IPS DF 4.7 (cell line): ENCODE measurements around the gene ZNF800.
A peak's percentile ranks its signal among the peaks of the same experiment; 100 is the strongest.

Experiments
- DNase-seq: peaks from one replicate; pipeline ENCODE4 v3.0.0-alpha.2; 2013; ENCODE audit warnings: low spot score; ENCODE audit errors: extremely low read depth

The ZNF800 gene

DNA sequence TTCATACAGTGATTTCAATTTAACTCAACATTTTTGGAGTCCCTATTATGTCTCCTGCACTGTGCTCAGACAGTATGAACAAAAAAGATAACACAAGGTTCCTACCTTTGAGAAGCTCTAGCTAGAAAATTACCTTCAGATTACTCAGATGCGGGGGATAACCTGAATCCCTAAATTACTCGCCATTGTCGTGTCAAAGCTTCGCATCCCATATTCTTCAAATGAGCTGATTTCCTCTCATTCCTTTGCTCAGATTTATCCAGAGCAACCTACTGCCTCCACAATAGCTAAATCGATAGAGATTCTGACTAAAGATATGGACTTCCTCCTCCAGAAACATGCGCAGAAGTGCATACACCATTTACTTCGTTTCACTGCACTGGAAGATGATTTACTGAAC lies 42.6 kb downstream of the ZNF800 start:
- no peak for DNase-seq

DNA sequence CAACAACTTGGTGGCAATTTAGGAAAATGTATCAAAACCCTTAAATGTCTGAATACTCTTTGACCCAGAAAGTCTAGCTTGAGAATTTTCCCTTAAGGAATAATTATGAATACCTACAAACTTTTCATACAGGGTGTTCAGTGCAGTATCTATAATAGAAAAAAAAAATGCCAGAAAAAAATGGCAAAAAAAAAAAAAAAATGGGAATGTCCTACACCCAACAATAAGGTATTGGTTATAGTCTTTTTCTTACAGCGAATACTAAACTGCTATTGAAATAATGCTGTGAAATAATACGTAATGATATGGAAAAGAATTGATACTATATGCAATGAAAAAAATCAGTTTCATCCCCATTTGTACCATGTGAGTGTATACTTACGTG lies 44.3 kb downstream of the ZNF800 start:
- no peak for DNase-seq

DNA sequence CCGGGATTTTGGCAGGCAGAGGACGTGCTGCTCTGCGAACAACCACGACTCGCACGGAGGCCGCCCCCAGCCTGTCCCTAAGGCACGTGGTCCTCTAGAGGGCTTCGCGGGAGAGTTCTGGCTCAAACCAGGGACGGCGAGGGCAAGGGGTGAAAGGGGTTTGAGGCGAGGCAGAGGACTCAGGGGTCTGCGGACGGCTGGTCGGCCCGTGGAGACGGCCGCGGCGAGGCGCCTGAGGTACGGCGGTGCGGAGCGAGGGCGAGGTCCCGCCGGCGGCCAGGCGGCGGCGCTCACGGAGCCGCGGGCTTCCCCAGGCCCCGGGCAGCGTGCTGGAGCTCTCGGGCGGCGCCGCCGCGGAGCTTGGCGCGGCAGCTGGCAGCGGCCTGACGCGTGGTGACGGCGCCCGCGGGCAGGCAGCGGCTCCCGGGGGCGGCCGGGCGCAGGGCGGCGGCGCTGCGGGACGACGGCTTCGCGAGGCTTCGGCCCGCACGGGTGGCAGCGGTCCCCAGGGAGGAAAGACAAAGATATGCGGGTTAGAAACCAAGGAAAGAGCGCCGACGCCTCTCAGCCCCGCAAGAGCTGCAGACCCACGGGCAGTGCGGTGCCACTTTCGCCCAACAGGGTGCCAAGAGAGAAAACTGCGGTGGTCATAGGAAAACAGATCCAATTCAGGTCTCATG lies 44.8 kb downstream of the ZNF800 start:
- peak; percentile 19 for DNase-seq

DNA sequence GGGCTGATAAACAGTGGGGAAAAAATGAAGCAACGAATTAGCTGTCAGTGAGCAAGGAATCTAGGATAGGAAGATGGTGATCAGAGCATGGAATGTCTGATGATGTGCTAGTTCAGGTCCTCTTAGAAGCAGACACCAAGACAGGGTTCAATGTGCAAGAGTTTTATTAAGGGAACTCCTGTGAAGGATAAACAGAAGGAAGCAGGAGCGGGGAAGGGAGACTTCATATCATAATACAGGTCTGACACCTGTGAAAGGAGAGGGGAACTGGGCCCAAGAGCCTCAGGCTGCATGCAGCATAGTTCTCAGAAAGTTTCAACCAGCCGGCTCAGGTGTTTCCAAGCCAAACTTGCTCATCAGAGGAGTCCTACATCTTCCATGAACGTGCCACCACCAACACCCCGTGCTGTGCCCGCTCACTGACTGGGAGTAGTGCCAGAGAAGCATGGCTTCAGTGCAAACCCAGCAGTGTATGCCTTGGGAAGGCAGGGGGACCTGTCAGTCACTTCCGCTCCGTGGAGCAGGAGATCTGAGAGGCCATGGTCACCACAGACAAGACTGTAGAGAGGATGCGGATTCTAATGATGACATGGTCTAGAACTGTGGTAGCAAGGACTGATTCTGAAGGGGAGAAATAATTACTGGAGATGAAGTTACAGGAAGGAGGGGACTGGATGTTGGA lies 45.8 kb downstream of the ZNF800 start:
- DNase-seq, result no peak

DNA sequence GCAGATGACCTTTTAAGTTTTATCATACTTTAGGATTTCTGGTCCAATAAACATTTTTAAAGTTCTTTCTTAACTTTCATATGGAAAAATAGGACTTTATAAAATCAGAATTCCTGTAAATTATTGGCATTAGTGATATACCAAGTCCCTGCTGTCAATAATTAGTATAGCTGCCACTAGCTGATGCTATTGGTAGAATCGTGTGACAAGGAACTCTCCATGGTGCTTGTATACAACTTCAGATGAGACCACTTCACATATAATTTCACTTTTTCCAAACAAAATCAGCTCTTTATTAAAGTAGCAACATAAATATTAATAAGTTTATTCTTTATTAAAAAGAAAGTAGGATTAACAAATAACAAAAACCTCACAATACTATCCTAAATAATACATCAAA lies 49.9 kb downstream of the ZNF800 start:
- no peak for DNase-seq

DNA sequence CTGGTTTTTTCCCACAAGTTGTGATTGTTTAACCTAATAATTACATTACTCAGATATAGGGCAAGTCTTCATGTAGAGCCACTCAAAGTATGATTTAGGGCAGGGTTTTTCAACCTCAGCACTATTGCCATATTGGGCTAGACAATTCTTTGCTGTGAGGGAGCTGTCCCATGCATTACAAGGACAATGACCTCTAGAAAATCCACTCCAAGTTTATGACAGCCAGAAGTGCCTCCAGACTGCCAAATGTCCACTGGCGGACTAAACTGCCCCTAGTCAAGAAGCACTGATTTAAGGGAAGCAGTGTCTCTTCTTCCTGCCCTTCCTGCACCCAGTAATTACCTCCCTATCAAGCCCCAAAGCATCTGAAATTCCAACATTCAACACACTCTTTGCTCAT lies 54.4 kb downstream of the ZNF800 start:
- DNase-seq, result no peak

DNA sequence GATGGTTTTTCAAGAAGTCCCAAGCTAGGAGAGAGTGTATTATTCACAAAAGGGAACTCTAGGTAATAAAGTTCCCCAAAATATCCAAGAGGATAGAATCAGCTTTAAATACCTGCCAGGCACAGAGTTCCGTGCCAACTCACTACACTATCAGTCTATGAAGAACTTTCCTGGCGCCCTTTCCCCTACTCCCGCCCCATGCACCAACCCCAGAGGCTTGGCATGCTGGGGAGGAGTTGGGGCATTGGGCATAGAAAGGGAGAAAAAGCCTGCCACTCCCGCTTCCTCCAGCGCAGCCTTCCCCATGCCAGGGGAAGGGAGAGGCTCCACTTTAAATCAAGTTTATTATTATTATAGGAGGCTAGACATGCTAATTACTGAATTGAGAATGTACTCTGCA lies 54.9 kb downstream of the ZNF800 start:
- DNase-seq, result no peak

DNA sequence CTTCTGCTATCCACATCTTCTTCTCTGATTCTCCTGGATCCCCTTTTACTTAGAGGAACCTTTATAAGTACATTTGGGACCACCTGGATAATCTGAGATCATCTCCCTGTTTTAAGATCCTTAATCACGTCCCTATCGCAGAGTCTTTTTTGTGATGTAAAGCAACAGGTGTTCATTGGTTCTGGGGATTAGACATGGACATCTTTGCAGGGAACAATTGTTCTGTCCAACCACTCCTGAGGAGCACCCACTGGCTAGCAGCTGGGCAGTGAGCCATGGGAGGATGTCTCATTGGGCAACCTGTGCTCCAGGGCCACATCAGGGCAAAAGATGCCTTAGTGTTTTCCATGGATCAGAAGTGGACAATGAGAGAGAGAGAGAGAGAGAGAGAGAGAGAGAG lies 56.0 kb downstream of the ZNF800 start:
- DNase-seq, result no peak

DNA sequence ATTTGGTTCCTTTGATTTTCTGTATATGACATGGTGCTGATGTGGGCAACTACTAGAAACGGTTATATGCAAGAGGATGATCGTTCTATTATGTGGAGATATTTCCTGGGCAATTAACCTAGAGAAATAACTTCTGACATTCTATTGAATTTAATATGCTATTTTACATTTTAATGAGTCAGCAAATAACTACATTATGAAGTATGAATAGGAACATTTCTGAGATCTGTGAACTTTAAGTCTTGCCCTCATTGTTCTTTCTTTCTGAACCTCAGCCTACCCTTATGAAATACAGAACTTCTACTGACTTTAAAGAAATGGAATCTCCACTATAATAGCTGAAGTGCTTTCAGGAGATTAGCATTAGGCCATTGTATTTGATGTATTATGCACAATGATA lies 59.6 kb downstream of the ZNF800 start:
- DNase-seq, result no peak

DNA sequence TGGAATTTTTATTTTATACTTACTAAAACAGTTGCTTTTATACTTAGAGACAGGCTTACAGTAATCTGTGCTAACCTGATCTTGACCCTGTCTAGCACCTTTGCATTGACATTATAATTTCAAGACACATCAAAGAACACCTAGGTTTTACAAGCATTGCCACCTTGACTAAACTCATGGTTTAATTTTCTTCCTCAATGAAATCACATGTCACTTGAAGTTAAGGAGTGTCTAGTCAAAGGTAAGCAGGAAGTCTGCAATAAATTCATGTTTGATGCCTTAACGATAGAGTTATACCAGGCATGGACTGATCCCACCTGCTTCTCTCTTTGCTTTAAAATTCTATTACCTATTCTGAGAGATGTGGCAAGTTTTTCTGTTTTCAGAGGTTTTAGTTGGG lies 62.4 kb downstream of the ZNF800 start:
- no peak for DNase-seq

DNA sequence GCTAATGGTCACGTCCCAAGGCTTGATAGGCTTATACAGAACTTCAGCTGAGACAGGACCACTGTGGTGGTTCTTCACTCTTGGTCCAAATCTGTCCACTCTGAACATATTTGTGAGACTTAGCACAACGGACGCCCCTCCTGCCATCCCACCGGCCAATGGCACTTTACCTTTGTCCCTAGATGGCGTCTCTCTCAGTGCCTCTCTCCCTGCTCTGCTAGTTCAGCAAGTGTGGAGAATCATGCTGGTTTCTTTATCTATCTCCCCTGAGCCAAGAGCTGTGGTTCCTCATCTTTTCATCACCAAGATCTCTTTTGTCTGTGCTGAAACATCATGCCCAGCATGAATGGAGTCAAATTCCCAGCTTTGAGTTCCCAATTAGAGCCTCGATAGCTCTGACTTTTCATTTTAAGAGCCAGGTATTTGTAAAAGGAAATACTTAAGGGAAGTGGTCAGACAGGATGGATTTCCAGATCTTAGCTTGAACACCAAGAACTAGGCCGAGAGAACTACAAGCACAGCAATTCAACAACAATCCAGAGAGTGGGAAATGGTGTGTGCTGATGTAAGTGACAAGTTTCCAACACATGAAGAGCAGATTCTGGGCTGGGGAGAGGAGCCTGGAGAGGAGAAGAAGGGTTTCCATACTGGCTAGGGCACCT lies 69.5 kb downstream of the ZNF800 start:
- no peak for DNase-seq

DNA sequence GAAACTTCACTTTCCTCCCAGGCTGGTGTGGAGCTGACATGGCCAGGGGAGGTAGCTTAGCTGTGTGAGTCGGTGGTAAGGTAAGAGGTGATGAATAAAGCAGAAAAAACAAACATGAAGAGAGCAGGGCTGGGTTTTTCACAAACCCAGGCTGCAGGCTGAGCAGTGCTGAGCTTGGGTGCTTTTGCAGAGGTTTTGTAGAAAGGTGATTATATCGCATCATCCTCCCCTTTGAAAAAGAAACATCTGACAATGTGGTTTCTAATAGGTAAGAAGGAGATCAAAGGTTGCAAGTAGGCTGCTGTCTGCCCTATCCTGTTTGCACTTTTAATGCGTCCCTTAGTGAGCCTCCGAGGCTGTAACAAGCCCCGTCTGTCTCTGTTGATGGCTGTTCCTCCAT lies 70.2 kb downstream of the ZNF800 start:
- no peak for DNase-seq

DNA sequence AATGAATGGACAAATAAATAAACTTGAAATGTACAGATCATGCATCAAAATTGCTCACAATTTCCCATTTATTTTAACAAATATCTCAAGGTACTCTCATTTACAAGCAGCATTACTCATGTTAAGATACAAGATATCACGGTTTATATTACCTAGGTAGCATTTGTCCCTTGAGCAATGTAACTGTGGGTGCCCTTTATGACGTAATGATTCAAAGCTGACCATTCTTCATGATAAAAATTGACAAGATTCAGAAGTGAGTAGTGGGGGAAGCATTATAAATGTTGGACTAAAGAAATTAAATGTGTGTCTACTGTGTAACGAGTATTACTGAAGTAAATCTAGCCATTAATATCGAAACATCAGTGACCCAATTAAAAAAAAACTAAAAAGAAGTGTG lies 71.5 kb downstream of the ZNF800 start:
- no peak for DNase-seq
